T1000 (cell line): ENCODE data around the gene PHRF1.

Source experiments
- DNase-seq: peaks from one replicate; lab custom pipeline; 2025; ENCODE audit warnings: mixed read lengths; lab: John Stamatoyannopoulos, UW

The PHRF1 gene

GRCh38 chr11:596374-596773 is 20.1 kb downstream of the PHRF1 start:
- DNase-seq: no peak

- no peak for DNase-seq
Observed at GRCh38 chr11:597166-597725, 21.0 kb downstream of the PHRF1 start.

GRCh38 chr11:598005-598680 is 21.9 kb downstream of the PHRF1 start:
- DNase-seq: no peak

- no peak for DNase-seq
Observed at GRCh38 chr11:601573-602245, 25.4 kb downstream of the PHRF1 start.

- DNase-seq: no peak
Observed at GRCh38 chr11:603154-603553, 26.9 kb downstream of the PHRF1 start.

GRCh38 chr11:605286-606129 is 29.2 kb downstream of the PHRF1 start:
- no peak for DNase-seq

GRCh38 chr11:606245-606644 is 30.0 kb downstream of the PHRF1 start:
- peak; percentile 74 for DNase-seq

- DNase-seq: no peak
Observed at GRCh38 chr11:607020-607780, 30.9 kb downstream of the PHRF1 start.

- DNase-seq: no peak
Observed at GRCh38 chr11:607971-608659, 31.8 kb downstream of the PHRF1 start.

- no peak for DNase-seq
Observed at GRCh38 chr11:608791-609251, 32.6 kb downstream of the PHRF1 start.

- DNase-seq: no peak
Observed at GRCh38 chr11:609341-609811, 33.1 kb downstream of the PHRF1 start.

GRCh38 chr11:610146-610801 is 34.0 kb downstream of the PHRF1 start:
- no peak for DNase-seq

- DNase-seq: no peak
Observed at GRCh38 chr11:611001-611996, 35.0 kb downstream of the PHRF1 start.

- no peak for DNase-seq
Observed at GRCh38 chr11:612201-612960, 36.1 kb downstream of the PHRF1 start.

- no peak for DNase-seq
Observed at GRCh38 chr11:612961-613300, 36.7 kb downstream of the PHRF1 start.

GRCh38 chr11:613369-613968 is 37.2 kb downstream of the PHRF1 start:
- DNase-seq: no peak

- no peak for DNase-seq
Observed at GRCh38 chr11:614021-614622, 37.9 kb downstream of the PHRF1 start.
